GM18511 (cell line): ENCODE data around the gene MSH2.

Experiments used
- ATAC-seq: cut with Tn5 transposase; IDR thresholded peaks from one replicate; pipeline ENCODE4 v1.9.1; 2021; ENCODE audit warnings: mild to moderate bottlenecking, moderate library complexity; ENCODE audit not compliant: unreplicated experiment

MSH2 gene

GRCh38 chr2:47530105-47530760 lies 127.3 kb downstream of the MSH2 start:
- no peak for ATAC-seq

GRCh38 chr2:47531378-47532042 lies 128.6 kb downstream of the MSH2 start:
- ATAC-seq = no peak
